Sigmoid colon (tissue), 4 donors: ENCODE results near the gene PARD3.

ENCODE experiments used
- CTCF ChIP-seq, 4 experiments: fragments of 450-650 bp in 3 of 4; fragments of 200-600 bp in 1 of 4; IDR thresholded peaks; one replicate each; pipeline ENCODE4 v1.5.1; 2016 to 2019; ENCODE audit warnings: antibody characterized with exemption in 4 of 4, mild to moderate bottlenecking in 3 of 4, moderate library complexity in 2 of 4
- EP300 ChIP-seq, 4 donors: sonication (generic); formaldehyde crosslinking; IDR thresholded peaks; one replicate each; pipeline ENCODE4 v1.6.1; 2017; ENCODE audit warnings: antibody characterized with exemption in 4 of 4
- POLR2A ChIP-seq, 2 donors: fragments of 450-650 bp; IDR thresholded peaks; one replicate each; pipeline ENCODE4 v1.6.1; 2016; ENCODE audit warnings: antibody characterized with exemption in 2 of 2, mild to moderate bottlenecking in 2 of 2, moderate library complexity in 2 of 2
- POLR2AphosphoS5 ChIP-seq, 4 donors: sonication (generic); formaldehyde crosslinking; IDR thresholded peaks; one replicate each; pipeline ENCODE4 v1.6.1; 2017; ENCODE audit warnings: antibody characterized with exemption in 4 of 4

GRCh38 chr10:34653530-34653929, 161.6 kb downstream of the PARD3 start:
- TF ChIP-seq POLR2AphosphoS5 (IDR thresholded peaks at IDR 0.05), result no peak
- no peak for TF ChIP-seq POLR2A (IDR thresholded peaks at IDR 0.05)
- no peak for TF ChIP-seq CTCF (IDR thresholded peaks at IDR 0.05)
- no peak for TF ChIP-seq EP300 (IDR thresholded peaks at IDR 0.05)
